ENCODE measurements around the gene COL18A1.

DNA sequence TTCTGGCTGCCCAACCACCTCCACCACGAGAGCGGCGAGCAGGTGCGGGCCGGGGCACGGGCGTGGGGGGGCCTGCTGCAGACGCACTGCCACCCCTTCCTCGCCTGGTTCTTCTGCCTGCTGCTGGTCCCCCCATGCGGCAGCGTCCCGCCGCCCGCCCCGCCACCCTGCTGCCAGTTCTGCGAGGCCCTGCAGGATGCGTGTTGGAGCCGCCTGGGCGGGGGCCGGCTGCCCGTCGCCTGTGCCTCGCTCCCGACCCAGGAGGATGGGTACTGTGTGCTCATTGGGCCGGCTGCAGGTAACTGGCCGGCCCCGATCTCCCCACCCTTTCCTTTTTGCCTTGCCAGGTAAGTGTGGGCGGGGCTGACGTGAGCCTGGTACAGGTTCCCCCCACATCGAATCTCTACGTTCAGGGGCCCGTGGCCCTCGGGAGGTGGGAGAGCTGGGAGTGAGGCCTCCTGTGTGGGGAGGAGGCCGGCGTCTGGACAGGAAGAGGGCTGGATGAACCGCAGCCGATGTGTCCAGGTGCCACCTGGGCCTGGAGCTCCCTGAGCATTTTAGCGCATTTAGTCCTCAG is 51.7 kb downstream of the COL18A1 start:
- TF ChIP-seq SUZ12 (IDR thresholded peaks at IDR 0.05) = no peak
- TF ChIP-seq, protein P1, sequence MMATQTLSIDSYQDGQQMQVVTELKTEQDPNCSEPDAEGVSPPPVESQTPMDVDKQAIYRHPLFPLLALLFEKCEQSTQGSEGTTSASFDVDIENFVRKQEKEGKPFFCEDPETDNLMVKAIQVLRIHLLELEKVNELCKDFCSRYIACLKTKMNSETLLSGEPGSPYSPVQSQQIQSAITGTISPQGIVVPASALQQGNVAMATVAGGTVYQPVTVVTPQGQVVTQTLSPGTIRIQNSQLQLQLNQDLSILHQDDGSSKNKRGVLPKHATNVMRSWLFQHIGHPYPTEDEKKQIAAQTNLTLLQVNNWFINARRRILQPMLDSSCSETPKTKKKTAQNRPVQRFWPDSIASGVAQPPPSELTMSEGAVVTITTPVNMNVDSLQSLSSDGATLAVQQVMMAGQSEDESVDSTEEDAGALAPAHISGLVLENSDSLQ (IDR thresholded peaks at IDR 0.05) = no peak
- no peak for TF ChIP-seq HDGF (IDR thresholded peaks at IDR 0.05; ENCODE audit: borderline replicate concordance)
- TF ChIP-seq ELF4 (IDR thresholded peaks at IDR 0.05) = no peak
- no peak for TF ChIP-seq TARDBP (IDR thresholded peaks at IDR 0.05)
- no peak for TF ChIP-seq ZNF384 (IDR thresholded peaks at IDR 0.05)
- no peak for TF ChIP-seq ARNT (IDR thresholded peaks at IDR 0.05)
- TF ChIP-seq BHLHE40 (IDR thresholded peaks at IDR 0.05; ENCODE audit: borderline replicate concordance) = no peak
- no peak for TF ChIP-seq FOXM1 (IDR thresholded peaks at IDR 0.05; ENCODE audit: borderline replicate concordance)
- TF ChIP-seq SP1 (IDR thresholded peaks at IDR 0.05) = no peak
- TF ChIP-seq CTBP1 (IDR thresholded peaks at IDR 0.05; ENCODE audit: borderline replicate concordance) = no peak
- TF ChIP-seq FOXK2 (IDR thresholded peaks at IDR 0.05) = no peak
- TF ChIP-seq LEF1 (IDR thresholded peaks at IDR 0.05; ENCODE audit: borderline replicate concordance) = no peak
- no peak for TF ChIP-seq L3MBTL2 (conservative IDR thresholded peaks at IDR 0.05)

All from HEK293T (cell line).